ENCODE data around the gene EIF4B. TPM values are rescaled to one million over a fixed set of nuclear protein-coding genes. Genes with fewer than 3 reads are reported as not detected.

Gene EIF4B
- total RNA-seq, 1 experiment from 2014 or later, result 314 TPM

Other genes starting within 250 kb of the EIF4B start
- gene KRT76, start 229.1 kb upstream of the EIF4B start, total RNA-seq (2014; rRNA removed; shearing (Covaris generic)), result not detected in 2 replicates
- not detected in 2 replicates for gene KRT3, start 210.3 kb upstream of the EIF4B start, total RNA-seq (2014; rRNA removed; shearing (Covaris generic))
- 0.07 TPM in 1 of 2 replicates, not detected in the other for gene KRT4, start 192.3 kb upstream of the EIF4B start, total RNA-seq (2014; rRNA removed; shearing (Covaris generic))
- 0.26 and 0.33 TPM in 2 replicates for gene KRT79, start 172.1 kb upstream of the EIF4B start, total RNA-seq (2014; rRNA removed; shearing (Covaris generic))
- not detected in 2 replicates for gene KRT78, start 157.5 kb upstream of the EIF4B start, total RNA-seq (2014; rRNA removed; shearing (Covaris generic))
- 287 and 407 TPM in 2 replicates for gene KRT8, start 101.4 kb upstream of the EIF4B start, total RNA-seq (2014; rRNA removed; shearing (Covaris generic))
- gene KRT18, start 57.3 kb upstream of the EIF4B start, total RNA-seq (2014; rRNA removed; shearing (Covaris generic)), result 1,324 and 2,186 TPM in 2 replicates
- gene TNS2, start 43.6 kb downstream of the EIF4B start, total RNA-seq (2014; rRNA removed; shearing (Covaris generic)), result 18.9 and 24.5 TPM in 2 replicates
- gene SPRYD3, start 72.9 kb downstream of the EIF4B start, total RNA-seq (2014; rRNA removed; shearing (Covaris generic)), result 15.2 and 19.6 TPM in 2 replicates
- gene IGFBP6, start 91.2 kb downstream of the EIF4B start, total RNA-seq (2014; rRNA removed; shearing (Covaris generic)), result 104 and 147 TPM in 2 replicates
- gene SOAT2, start 97.0 kb downstream of the EIF4B start, total RNA-seq (2014; rRNA removed; shearing (Covaris generic)), result 0.17 TPM in 1 of 2 replicates, not detected in the other
- gene ZNF740, start 174.3 kb downstream of the EIF4B start, total RNA-seq (2014; rRNA removed; shearing (Covaris generic)), result 3.0 and 15.2 TPM in 2 replicates
- 2.6 and 9.2 TPM in 2 replicates for gene CSAD, start 174.5 kb downstream of the EIF4B start, total RNA-seq (2014; rRNA removed; shearing (Covaris generic))
- 0.09 and 2.1 TPM in 2 replicates for gene ITGB7, start 200.8 kb downstream of the EIF4B start, total RNA-seq (2014; rRNA removed; shearing (Covaris generic))
- gene RARG, start 225.8 kb downstream of the EIF4B start, total RNA-seq (2014; rRNA removed; shearing (Covaris generic)), result 19.2 and 25.0 TPM in 2 replicates

Measured in A172 (cell line).